Transverse colon (tissue), 4 donors: ENCODE data around the gene MYCL. TPM values are rescaled to one million over a fixed set of nuclear protein-coding genes. Genes with fewer than 3 reads are reported as not detected.

ENCODE experiments used
- DNase-seq: peaks from one replicate; pipeline ENCODE4 v3.0.0-alpha.2; 2019
- H3K27ac ChIP-seq, 4 donors: fragments of 200-600 bp; sonication (generic); 2 replicates each; pipeline ENCODE4 v1.5.1; 2016 to 2018; ENCODE audit warnings: inconsistent platforms in 4 of 4
- H3K27me3 ChIP-seq: fragments of 200-600 bp; sonication (generic); 2 replicates; pipeline ENCODE4 v1.5.1; 2017; ENCODE audit warnings: inconsistent platforms
- H3K36me3 ChIP-seq, 4 donors: fragments of 200-600 bp; sonication (generic); 2 replicates each; pipeline ENCODE4 v1.5.1; 2017 to 2019; ENCODE audit warnings: inconsistent platforms in 4 of 4
- H3K4me1 ChIP-seq, 4 donors: fragments of 200-600 bp; sonication (generic); 2 replicates each; pipeline ENCODE4 v1.5.1; 2017 to 2020; ENCODE audit warnings: inconsistent platforms in 4 of 4
- H3K4me3 ChIP-seq, 4 donors: fragments of 200-600 bp; sonication (generic); 1 replicate in 1 of 4; 2 replicates in 3 of 4; pipeline versions ENCODE4 v1.5.1 to v1.6.1; 2017 to 2019; ENCODE audit warnings: inconsistent platforms in 4 of 4
- H3K9me3 ChIP-seq, 2 donors: fragments of 200-600 bp; sonication (generic); 2 replicates each; pipeline ENCODE4 v1.5.1; 2017 to 2019; ENCODE audit warnings: inconsistent platforms in 2 of 2
- EP300 ChIP-seq: sonication (generic); formaldehyde crosslinking; IDR thresholded peaks from one replicate; pipeline ENCODE4 v1.6.1; 2017; ENCODE audit warnings: antibody characterized with exemption, low read depth
- POLR2A ChIP-seq: fragments of 450-650 bp; IDR thresholded peaks from one replicate; pipeline ENCODE4 v1.6.1; 2016; ENCODE audit warnings: antibody characterized with exemption, mild to moderate bottlenecking, moderate library complexity
- POLR2AphosphoS5 ChIP-seq, 3 donors: sonication (generic); formaldehyde crosslinking; IDR thresholded peaks; one replicate each; pipeline ENCODE4 v1.6.1; 2016; ENCODE audit warnings: antibody characterized with exemption in 3 of 3
- WGBS, 2 donors: methylation state at CpG; one replicate each; pipeline ENCODE4 v1.1.5; 2018; ENCODE audit warnings: low coverage in 1 of 2; 5-methylcytosine and 5-hydroxymethylcytosine counted together
- in situ Hi-C, 4 donors: fragments of 200-750 bp; cut with MboI; loops; one replicate each; pipeline versions ENCODE4 v1.15.0 to v1.15.1; 2017; ENCODE audit warnings: low sequenced_read_pairs in 3 of 4, low pct_ligation_motif_present in 1 of 4, low pct_unique_long_range_greater_than_20kb in 1 of 4
- intact Hi-C: fragments of 100-400 bp; cut with DNase I; formaldehyde crosslinking; loops from one replicate; pipeline ENCODE4 v1.15.1; 2023; ENCODE audit warnings: low total_unique reads
- total RNA-seq, 4 donors: library from RNA; depleted of rRNA; stranded (reverse); fragments of >200 nt; gene quantifications; one replicate each; pipeline ENCODE4 v1.1.0, GENCODE V29; 2016
- TF ChIP-seq, protein P1 (sequence below), 5 experiments: fragments of 200-600 bp in 3 of 5; fragments of 450-650 bp in 2 of 5; sonication (generic) in 3 of 5; IDR thresholded peaks; 1 replicate in 2 of 5; 2 replicates in 3 of 5; pipeline ENCODE4 v1.5.1; 2016 to 2017; ENCODE audit warnings: antibody characterized with exemption in 5 of 5, inconsistent platforms in 3 of 5, mild to moderate bottlenecking in 2 of 5, moderate library complexity in 1 of 5

The MYCL gene
- total RNA-seq, 4 donors from 2014 or later: 14.2 to 27.3 (median 15.8) TPM

DNA sequence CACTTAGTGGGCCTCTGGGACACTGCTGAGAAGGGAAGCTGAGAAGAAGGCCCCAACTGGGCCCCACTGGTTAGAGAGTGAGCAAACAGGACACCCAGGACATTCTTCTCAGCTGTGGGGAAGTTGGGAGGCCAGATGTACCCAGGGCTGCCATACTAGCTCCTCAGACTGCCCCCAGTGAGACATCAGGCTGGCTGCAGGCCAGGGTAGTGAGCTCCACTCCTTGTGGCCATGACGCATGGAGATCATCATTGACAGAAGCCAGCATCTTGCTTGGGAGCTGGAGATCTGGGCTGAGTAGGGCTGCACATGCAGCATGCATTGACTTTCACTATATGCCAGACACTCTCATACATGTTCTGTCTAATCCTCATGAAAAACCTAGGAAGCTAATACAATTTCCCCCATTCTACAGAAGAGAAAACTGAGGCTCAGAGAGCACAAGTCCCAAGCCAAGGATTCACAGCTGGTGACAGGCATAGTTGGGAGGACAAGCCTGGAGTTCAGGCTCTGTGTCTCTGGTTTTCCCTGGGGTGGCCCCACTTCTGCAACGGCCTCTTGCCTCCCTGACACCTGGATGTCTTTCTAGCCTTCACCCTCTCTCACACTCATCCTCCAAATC is 24.1 kb upstream of the MYCL start:
- WGBS, 2 donors: 82% methylated on average over 2 of the region's 2 CpGs; no CpG with 5 or more reads in 1 of the 2 donors
- Histone ChIP-seq H3K27me3 (peaks cover 4% of the 10 kb centered on the region), H3K9me3 (no peaks in the 10 kb centered on the region), H3K27ac (no peak overlapping the region), H3K4me3 (no peak overlapping the region), H3K36me3 (no peaks in the 10 kb centered on the region), H3K4me1 (peaks cover 5 to 17% (median 7%) of the 10 kb centered on the region in 4 donors)
- intact Hi-C loops: no loop called here
- in situ Hi-C loops: loop anchor here in 1 of 4 donors (10.0 kb wide), 1 partner anchor 49 kb away; no protein-coding TSS in a partner anchor
- no peak for DNase-seq
- TF ChIP-seq, protein P1, sequence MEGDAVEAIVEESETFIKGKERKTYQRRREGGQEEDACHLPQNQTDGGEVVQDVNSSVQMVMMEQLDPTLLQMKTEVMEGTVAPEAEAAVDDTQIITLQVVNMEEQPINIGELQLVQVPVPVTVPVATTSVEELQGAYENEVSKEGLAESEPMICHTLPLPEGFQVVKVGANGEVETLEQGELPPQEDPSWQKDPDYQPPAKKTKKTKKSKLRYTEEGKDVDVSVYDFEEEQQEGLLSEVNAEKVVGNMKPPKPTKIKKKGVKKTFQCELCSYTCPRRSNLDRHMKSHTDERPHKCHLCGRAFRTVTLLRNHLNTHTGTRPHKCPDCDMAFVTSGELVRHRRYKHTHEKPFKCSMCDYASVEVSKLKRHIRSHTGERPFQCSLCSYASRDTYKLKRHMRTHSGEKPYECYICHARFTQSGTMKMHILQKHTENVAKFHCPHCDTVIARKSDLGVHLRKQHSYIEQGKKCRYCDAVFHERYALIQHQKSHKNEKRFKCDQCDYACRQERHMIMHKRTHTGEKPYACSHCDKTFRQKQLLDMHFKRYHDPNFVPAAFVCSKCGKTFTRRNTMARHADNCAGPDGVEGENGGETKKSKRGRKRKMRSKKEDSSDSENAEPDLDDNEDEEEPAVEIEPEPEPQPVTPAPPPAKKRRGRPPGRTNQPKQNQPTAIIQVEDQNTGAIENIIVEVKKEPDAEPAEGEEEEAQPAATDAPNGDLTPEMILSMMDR (IDR thresholded peaks at IDR 0.05): no peak
- no peak for TF ChIP-seq POLR2A
- no peak for TF ChIP-seq EP300

DNA sequence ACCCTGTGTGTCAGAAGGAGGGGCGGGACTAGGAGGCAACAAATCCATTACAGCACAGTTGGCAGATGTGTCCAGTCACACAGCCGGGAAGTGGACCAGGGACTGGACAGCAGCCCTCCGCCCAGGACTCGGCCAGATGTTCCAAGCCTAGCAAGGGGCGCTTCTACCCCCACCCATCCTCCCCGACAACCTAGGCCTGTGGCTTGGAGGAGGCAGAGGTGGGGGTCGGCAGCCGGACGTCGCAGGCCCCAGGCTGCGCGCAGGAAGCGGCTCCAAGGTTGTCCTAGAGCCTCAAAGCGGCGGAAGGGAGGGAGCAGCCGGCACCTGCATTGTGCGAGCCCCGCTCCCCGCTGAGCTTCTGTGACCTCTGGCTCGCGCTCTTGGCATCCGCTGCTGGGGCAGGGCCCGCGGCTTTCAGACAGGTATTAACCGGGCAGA is 20.6 kb upstream of the MYCL start:
- H3K27me3 ChIP-seq: peaks cover 6% of the 10 kb centered on the region
- H3K4me3 ChIP-seq: no peak overlapping the region
- in situ Hi-C loops: loop anchor here in 2 of 4 donors (5.0 to 10.0 kb wide), 2 partner anchors 45 to 53 kb away; no protein-coding TSS in a partner anchor
- peaks cover 0 to 4% (median 0%) of the 10 kb centered on the region in 4 donors for H3K4me1 ChIP-seq
- no peaks in the 10 kb centered on the region for H3K36me3 ChIP-seq
- WGBS, 2 donors: 70% methylated on average over 25 of the region's 25 CpGs; no CpG with 5 or more reads in 1 of the 2 donors
- no peaks in the 10 kb centered on the region for H3K9me3 ChIP-seq
- TF ChIP-seq POLR2AphosphoS5 (IDR thresholded peaks at IDR 0.05) (no peak), POLR2A (no peak), EP300 (no peak)
- TF ChIP-seq, protein P1 (IDR thresholded peaks at IDR 0.05): no peak
- no peak overlapping the region for H3K27ac ChIP-seq
- no peak for DNase-seq
- intact Hi-C loops: no loop called here

DNA sequence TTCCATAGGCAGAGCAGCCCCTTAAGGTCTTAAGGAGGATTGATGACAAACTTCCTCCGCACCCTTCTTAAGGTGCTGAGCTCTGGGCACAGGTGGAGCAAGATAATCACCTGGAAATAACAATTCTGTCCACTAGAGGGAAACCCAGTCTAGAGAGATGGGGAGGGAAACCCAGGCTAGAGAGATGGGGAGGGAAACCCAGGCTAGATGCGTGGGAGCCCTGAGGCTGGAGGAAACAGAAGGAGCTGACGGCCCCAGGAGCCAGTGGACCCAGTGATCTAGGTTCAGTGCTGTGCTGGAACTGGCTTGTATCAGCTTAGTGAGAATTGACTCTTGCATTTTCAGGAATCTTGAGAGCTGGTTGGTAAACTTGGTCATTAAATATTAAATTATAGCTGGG is 17.8 kb upstream of the MYCL start:
- no peaks in the 10 kb centered on the region for H3K36me3 ChIP-seq
- in situ Hi-C loops: loop anchor here in 1 of 4 donors (5.0 kb wide), 1 partner anchor 53 kb away; no protein-coding TSS in a partner anchor
- H3K27me3 ChIP-seq: peaks cover 6% of the 10 kb centered on the region
- intact Hi-C loops: loop anchor here (5.0 kb wide), 1 partner anchor 53 kb away; no protein-coding TSS in a partner anchor
- WGBS, 2 donors: 23 to 26% methylated on average over 3 of the region's 3 CpGs
- TF ChIP-seq EP300 (no peak), POLR2AphosphoS5 (IDR thresholded peaks at IDR 0.05) (no peak), POLR2A (no peak)
- TF ChIP-seq, protein P1 (IDR thresholded peaks at IDR 0.05): peak; percentile 54 to 85 (median 63)
- no peak overlapping the region for H3K4me3 ChIP-seq
- no peaks in the 10 kb centered on the region for H3K4me1 ChIP-seq
- DNase-seq: peak; percentile 56
- no peak overlapping the region for H3K27ac ChIP-seq
- H3K9me3 ChIP-seq: no peaks in the 10 kb centered on the region

DNA sequence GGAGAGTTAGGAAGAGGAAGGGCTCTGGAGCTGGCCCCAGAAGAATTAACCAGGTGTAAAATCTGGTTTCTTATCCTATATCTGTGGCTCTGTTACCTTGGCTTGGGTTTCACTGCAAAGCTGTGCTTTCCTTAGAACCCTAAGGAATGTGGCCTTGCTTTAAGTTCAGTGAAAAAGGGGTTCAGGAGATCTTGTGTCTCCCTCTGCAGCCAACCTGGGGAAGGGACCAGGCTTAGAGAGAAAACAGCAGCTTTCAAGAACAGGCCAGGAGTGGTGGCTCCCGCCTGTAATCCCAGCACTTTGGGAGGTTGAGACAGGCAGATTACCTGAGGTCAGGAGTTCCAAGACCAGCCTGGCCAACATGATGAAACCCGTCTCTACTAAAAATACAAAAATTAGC is 16.1 kb upstream of the MYCL start:
- DNase-seq: no peak
- WGBS, 2 donors: 90% methylated on average over 2 of the region's 2 CpGs; no CpG with 5 or more reads in 1 of the 2 donors
- H3K4me3 ChIP-seq: no peak overlapping the region
- H3K9me3 ChIP-seq: no peaks in the 10 kb centered on the region
- no peaks in the 10 kb centered on the region for H3K4me1 ChIP-seq
- H3K27ac ChIP-seq: no peak overlapping the region
- in situ Hi-C loops: loop anchor here in 1 of 4 donors (5.0 kb wide), 1 partner anchor 54 kb away; no protein-coding TSS in a partner anchor
- intact Hi-C loops: loop anchor here (5.0 kb wide), 1 partner anchor 54 kb away; no protein-coding TSS in a partner anchor
- H3K27me3 ChIP-seq: peaks cover 6% of the 10 kb centered on the region
- H3K36me3 ChIP-seq: no peaks in the 10 kb centered on the region
- TF ChIP-seq, protein P1 (IDR thresholded peaks at IDR 0.05): no peak
- TF ChIP-seq POLR2AphosphoS5 (IDR thresholded peaks at IDR 0.05): no peak
- no peak for TF ChIP-seq POLR2A
- no peak for TF ChIP-seq EP300
